Measurements from ENCODE around the gene AMBRA1.

AMBRA1 gene

DNA sequence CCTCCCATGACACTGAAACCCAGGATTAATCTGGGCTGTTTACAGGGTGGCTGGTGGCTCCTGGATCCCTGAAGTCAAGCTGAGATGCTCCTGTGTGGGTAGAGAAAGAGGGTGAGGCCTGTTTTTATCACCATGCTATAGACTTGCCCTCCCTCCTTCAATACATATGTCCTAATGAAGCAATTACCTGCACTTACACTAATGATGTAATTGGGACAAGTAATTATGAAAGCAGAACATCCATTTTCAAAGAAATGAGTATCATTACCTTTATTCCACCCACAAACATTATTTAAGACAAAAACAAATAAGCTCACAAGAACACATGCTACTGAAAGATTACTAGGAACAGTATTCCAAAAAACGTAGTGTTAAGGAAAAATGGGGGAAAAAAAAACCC, 138.0 kb downstream of the AMBRA1 start:
- no peak for TF ChIP-seq CTCF (IDR thresholded peaks at IDR 0.05)
- Histone ChIP-seq H3K4me1 (no peaks in the 10 kb centered on the region), H3K9me3 (no peaks in the 10 kb centered on the region), H3K36me3 (no peaks in the 10 kb centered on the region), H3K4me3 (no peak overlapping the region), H3K27ac (no peak overlapping the region), H3K27me3 (no peaks in the 10 kb centered on the region)
- no peak for DNase-seq
- intact Hi-C loops (cut with DNase I; ENCODE audit: low total_unique reads), result no loop called here

DNA sequence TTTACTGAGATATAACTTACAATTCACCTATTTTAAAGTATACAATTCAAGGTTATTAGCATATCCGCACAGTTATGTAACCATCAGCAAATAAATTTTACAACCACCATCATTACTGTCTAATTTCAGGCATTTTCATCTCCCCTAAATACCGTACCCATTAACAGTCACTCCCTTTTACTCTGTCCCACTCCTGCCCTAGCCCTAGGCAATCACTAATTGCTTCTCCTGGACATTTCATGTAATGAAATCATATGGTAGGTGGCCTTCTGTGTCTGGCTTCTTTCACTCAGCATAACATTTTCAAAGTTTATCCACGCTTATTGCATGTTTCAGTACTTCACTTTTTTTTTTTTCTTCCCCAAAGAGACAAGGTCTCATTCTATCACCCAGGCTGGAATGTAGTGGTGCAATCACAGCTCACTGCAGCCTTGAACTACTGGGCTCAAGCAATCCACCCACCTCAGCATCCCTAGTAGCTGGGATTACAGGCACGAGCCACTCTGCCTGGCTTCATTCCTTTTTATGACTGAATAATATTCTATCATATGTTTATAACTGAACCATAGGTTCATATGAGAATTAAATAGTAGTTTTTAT, 140.8 kb downstream of the AMBRA1 start:
- no peaks in the 10 kb centered on the region for H3K4me1 ChIP-seq
- no peaks in the 10 kb centered on the region for H3K36me3 ChIP-seq
- no peak overlapping the region for H3K27ac ChIP-seq
- no peak for DNase-seq
- no peak for TF ChIP-seq CTCF (IDR thresholded peaks at IDR 0.05)
- intact Hi-C loops (cut with DNase I; ENCODE audit: low total_unique reads), result no loop called here
- H3K9me3 ChIP-seq, result no peaks in the 10 kb centered on the region
- no peaks in the 10 kb centered on the region for H3K27me3 ChIP-seq
- H3K4me3 ChIP-seq, result no peak overlapping the region

GRCh38 chr11:46451759-46452158, 142.1 kb downstream of the AMBRA1 start:
- no peaks in the 10 kb centered on the region for H3K27me3 ChIP-seq
- no peak overlapping the region for H3K27ac ChIP-seq
- intact Hi-C loops (cut with DNase I; ENCODE audit: low total_unique reads), result no loop called here

DNA sequence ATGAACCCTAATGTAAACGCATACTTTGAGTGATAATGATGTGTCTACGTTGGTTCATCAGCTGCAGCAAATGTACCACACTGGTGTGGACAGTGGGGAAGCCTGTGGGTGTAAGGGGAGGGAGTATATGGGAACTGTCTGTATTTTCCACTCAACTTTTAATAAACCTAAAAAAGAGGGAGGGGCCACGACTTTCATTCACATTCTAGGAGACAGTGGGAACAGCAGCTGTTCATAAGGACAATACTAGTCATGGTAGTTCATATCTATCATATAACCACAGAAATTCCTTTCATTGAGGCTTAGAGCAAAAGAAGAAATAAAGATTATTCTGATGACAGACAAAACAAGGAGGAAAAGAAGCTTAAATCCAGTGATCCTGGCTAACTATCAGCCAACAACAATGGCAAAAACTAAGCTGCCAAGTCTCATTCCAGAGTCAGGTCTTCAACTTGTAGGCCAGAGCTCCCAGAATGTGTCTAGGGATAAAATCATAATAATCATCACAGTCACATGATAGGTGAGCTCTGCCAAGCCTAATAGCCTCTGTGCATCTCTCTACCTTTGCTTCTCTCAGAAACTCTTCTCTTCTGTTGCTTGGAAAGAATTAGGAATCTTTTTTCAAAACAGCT, 142.9 kb downstream of the AMBRA1 start:
- H3K27ac ChIP-seq, result no peak overlapping the region
- H3K4me3 ChIP-seq, result no peak overlapping the region
- no peaks in the 10 kb centered on the region for H3K36me3 ChIP-seq
- H3K27me3 ChIP-seq, result no peaks in the 10 kb centered on the region
- TF ChIP-seq CTCF (IDR thresholded peaks at IDR 0.05), result no peak
- no peak for DNase-seq
- intact Hi-C loops (cut with DNase I; ENCODE audit: low total_unique reads), result no loop called here
- peaks cover 0 to 15% (median 8%) of the 10 kb centered on the region in 4 donors for H3K4me1 ChIP-seq
- H3K9me3 ChIP-seq, result no peaks in the 10 kb centered on the region

More at GRCh38 chr11:46451759-46452158, 142.1 kb downstream of the AMBRA1 start:
- no peaks in the 10 kb centered on the region for H3K36me3 ChIP-seq
- TF ChIP-seq CTCF (IDR thresholded peaks at IDR 0.05), result no peak
- peaks cover 0 to 7% (median under 1%) of the 10 kb centered on the region in 4 donors for H3K4me1 ChIP-seq
- no peaks in the 10 kb centered on the region for H3K9me3 ChIP-seq
- H3K4me3 ChIP-seq, result no peak overlapping the region
- DNase-seq, result no peak

GRCh38 chr11:46447544-46447943, 146.3 kb downstream of the AMBRA1 start:
- peaks cover 5 to 9% (median 9%) of the 10 kb centered on the region in 3 donors for H3K36me3 ChIP-seq
- H3K27me3 ChIP-seq, result no peaks in the 10 kb centered on the region
- no peaks in the 10 kb centered on the region for H3K9me3 ChIP-seq
- TF ChIP-seq CTCF (IDR thresholded peaks at IDR 0.05), result no peak
- intact Hi-C loops (cut with DNase I; ENCODE audit: low total_unique reads), result no loop called here
- DNase-seq, result no peak
- no peak overlapping the region for H3K27ac ChIP-seq
- peaks cover 0 to 19% (median 12%) of the 10 kb centered on the region in 4 donors for H3K4me1 ChIP-seq
- H3K4me3 ChIP-seq, result no peak overlapping the region
